Spleen (tissue), 11 donors: ENCODE results near the gene PHACTR1. TPM values are rescaled to one million over a fixed set of nuclear protein-coding genes. Genes with fewer than 3 reads are reported as not detected.

Source experiments
- DNase-seq: peaks from one replicate; pipeline ENCODE4 v3.0.0-alpha.2; 2020
- H3K27ac ChIP-seq, 8 donors: fragments of 200-600 bp; sonication (generic) in 7 of 8; 1 replicate in 4 of 8; 2 replicates in 4 of 8; pipeline versions ENCODE4 v1.5.0 to v1.8.0; 2016 to 2021; ENCODE audit warnings: inconsistent platforms in 4 of 8, mild to moderate bottlenecking in 4 of 8, moderate library complexity in 1 of 8
- H3K27me3 ChIP-seq, 7 donors: fragments of 200-600 bp; sonication (generic) in 6 of 7; replicated peaks in 1 of 7; 1 replicate in 4 of 7; 2 replicates in 3 of 7; pipeline versions ENCODE4 v1.5.0 to v1.8.0; 2016 to 2021; ENCODE audit warnings: inconsistent platforms in 3 of 7, mild to moderate bottlenecking in 1 of 7
- H3K36me3 ChIP-seq, 6 donors: fragments of 200-600 bp; sonication (generic) in 5 of 6; 1 replicate in 4 of 6; 2 replicates in 2 of 6; pipeline versions ENCODE4 v1.5.0 to v1.8.0; 2016 to 2021; ENCODE audit warnings: inconsistent platforms in 2 of 6
- H3K4me1 ChIP-seq, 6 donors: fragments of 200-600 bp; sonication (generic) in 5 of 6; 1 replicate in 3 of 6; 2 replicates in 3 of 6; pipeline versions ENCODE4 v1.5.0 to v1.8.0; 2016 to 2021; ENCODE audit warnings: inconsistent platforms in 3 of 6
- H3K4me3 ChIP-seq, 8 donors: fragments of 200-600 bp; sonication (generic) in 7 of 8; 1 replicate in 4 of 8; 2 replicates in 4 of 8; pipeline versions ENCODE4 v1.5.0 to v1.8.0; 2016 to 2021; ENCODE audit warnings: inconsistent platforms in 4 of 8, mild to moderate bottlenecking in 4 of 8, moderate library complexity in 2 of 8
- H3K9me3 ChIP-seq, 8 donors: fragments of 200-600 bp; sonication (generic) in 7 of 8; 1 replicate in 4 of 8; 2 replicates in 4 of 8; pipeline versions ENCODE4 v1.5.0 to v1.8.0; 2016 to 2021; ENCODE audit warnings: inconsistent platforms in 4 of 8
- POLR2A ChIP-seq, 3 donors: fragments of 450-650 bp; IDR thresholded peaks; one replicate each; pipeline ENCODE4 v1.5.1; 2017; ENCODE audit warnings: antibody characterized with exemption in 3 of 3, mild to moderate bottlenecking in 1 of 3
- POLR2AphosphoS5 ChIP-seq, 3 donors: sonication (generic); formaldehyde crosslinking; IDR thresholded peaks; one replicate each; pipeline ENCODE4 v1.5.1; 2017; ENCODE audit warnings: antibody characterized with exemption in 3 of 3
- WGBS, 5 donors: extraction: QIAGEN DNeasy Blood & Tissue Kit in 3 of 5; methylation state at CpG; one replicate each; pipeline versions ENCODE4 v1.1.5 to v1.1.7; 2013 to 2018; 5-methylcytosine and 5-hydroxymethylcytosine counted together
- intact Hi-C: fragments of 100-400 bp; cut with DNase I; formaldehyde crosslinking; loops from one replicate; pipeline ENCODE4 v1.15.0; 2023; ENCODE audit warnings: low total_unique reads
- polyA plus RNA-seq, 3 donors: library from polyadenylated mRNA; stranded (reverse); fragments of 200-250 nt; gene quantifications; one replicate each; pipeline ENCODE4 v1.2.1, GENCODE V29; 2013
- total RNA-seq, 7 donors: library from RNA; depleted of rRNA in 3 of 7; stranded (reverse); fragments of >200 nt in 3 of 7; fragmentation: NEBNext Ultra II Directional in 4 of 7; extraction: Animal tissue kit (Norgen Biotek cat#: 25700) in 4 of 7; gene quantifications; one replicate each; pipeline versions ENCODE4 v1.1.0 to v1.2.1, GENCODE V29; 2016 to 2021
- TF ChIP-seq, protein P1 (sequence below), 11 experiments: fragments of 200-600 bp in 7 of 11; fragments of 450-650 bp in 4 of 11; sonication (generic) in 4 of 11; IDR thresholded peaks in 8 of 11; conservative IDR thresholded peaks in 3 of 11; 1 replicate in 7 of 11; 2 replicates in 4 of 11; pipeline versions ENCODE4 v1.4.0 to v1.8.0; 2016 to 2021; ENCODE audit warnings: antibody characterized with exemption in 11 of 11, inconsistent platforms in 4 of 11, mild to moderate bottlenecking in 1 of 11
- donor health status: healthy with polysubstance abuse.
- donor health status: DM: no; HTN: no; CAD: no; lungs with moderate emphysema.
- donor health status: DM: no; HTN: no; CAD: no.
- donor health status: Bipolar disorder and iron deficiency.
- donor health status: healthy.
- donor health status: DM: no; HTN: no; CAD: no.
- donor health status: DM: yes; HTN: yes; CAD: no.

The PHACTR1 gene
- total and polyA plus RNA-seq, 10 donors: 8.5 to 45.3 (median 30.8) TPM

- WGBS, 5 donors: 43 to 72% (median 63%) methylated on average over 3 of the region's 3 CpGs
Observed at GRCh38 chr6:13188306-13188705, 471.7 kb downstream of the PHACTR1 start.

DNA sequence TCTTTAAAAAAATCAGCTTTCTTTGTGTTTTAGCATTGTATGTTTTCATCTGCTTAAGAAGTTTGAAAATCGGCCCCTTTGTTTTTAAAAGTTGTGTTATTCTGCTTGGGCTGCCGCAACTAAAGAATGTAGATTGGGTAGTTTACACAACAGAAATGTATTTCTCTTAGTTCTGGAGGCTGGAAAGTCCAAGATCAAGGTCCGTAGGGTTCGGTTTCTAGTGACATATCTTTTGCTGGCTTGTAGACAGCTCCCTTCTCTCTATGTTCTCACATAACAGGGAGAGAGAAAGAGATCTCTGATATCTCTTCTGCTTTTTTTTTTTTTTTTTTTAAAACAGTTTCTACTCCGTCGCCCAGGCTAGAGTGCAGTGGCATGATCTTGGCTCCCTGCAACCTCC is 473.1 kb downstream of the PHACTR1 start:
- no peak for TF ChIP-seq POLR2A (IDR thresholded peaks at IDR 0.05)
- TF ChIP-seq, protein P1, sequence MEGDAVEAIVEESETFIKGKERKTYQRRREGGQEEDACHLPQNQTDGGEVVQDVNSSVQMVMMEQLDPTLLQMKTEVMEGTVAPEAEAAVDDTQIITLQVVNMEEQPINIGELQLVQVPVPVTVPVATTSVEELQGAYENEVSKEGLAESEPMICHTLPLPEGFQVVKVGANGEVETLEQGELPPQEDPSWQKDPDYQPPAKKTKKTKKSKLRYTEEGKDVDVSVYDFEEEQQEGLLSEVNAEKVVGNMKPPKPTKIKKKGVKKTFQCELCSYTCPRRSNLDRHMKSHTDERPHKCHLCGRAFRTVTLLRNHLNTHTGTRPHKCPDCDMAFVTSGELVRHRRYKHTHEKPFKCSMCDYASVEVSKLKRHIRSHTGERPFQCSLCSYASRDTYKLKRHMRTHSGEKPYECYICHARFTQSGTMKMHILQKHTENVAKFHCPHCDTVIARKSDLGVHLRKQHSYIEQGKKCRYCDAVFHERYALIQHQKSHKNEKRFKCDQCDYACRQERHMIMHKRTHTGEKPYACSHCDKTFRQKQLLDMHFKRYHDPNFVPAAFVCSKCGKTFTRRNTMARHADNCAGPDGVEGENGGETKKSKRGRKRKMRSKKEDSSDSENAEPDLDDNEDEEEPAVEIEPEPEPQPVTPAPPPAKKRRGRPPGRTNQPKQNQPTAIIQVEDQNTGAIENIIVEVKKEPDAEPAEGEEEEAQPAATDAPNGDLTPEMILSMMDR (IDR thresholded peaks at IDR 0.05 in 8 of 11, conservative IDR thresholded peaks at IDR 0.05 in 3 of 11): no peak
- no peak for TF ChIP-seq POLR2AphosphoS5 (IDR thresholded peaks at IDR 0.05)
- H3K36me3 ChIP-seq: no peaks in the 10 kb centered on the region
- no peak overlapping the region for H3K4me3 ChIP-seq
- WGBS, 5 donors: 85 to 99% (median 96%) methylated on average over 6 of the region's 6 CpGs
- DNase-seq: no peak
- H3K27me3 ChIP-seq: no peaks in the 10 kb centered on the region
- H3K9me3 ChIP-seq: no peaks in the 10 kb centered on the region
- H3K4me1 ChIP-seq: peaks cover 0 to 2% (median under 1%) of the 10 kb centered on the region in 6 donors
- no peak overlapping the region for H3K27ac ChIP-seq
- intact Hi-C loops: loop anchor here (10.0 kb wide), 2 partner anchors 85 to 145 kb away; no protein-coding TSS in a partner anchor

More at GRCh38 chr6:13188306-13188705, 471.7 kb downstream of the PHACTR1 start:
- TF ChIP-seq POLR2AphosphoS5 (IDR thresholded peaks at IDR 0.05): no peak
- TF ChIP-seq, protein P1 (IDR thresholded peaks at IDR 0.05 in 8 of 11, conservative IDR thresholded peaks at IDR 0.05 in 3 of 11): no peak
- no peak for TF ChIP-seq POLR2A (IDR thresholded peaks at IDR 0.05)
- intact Hi-C loops: no loop called here
- H3K9me3 ChIP-seq: no peaks in the 10 kb centered on the region
- H3K27ac ChIP-seq: no peak overlapping the region
- H3K4me3 ChIP-seq: no peak overlapping the region
- DNase-seq: no peak
- H3K36me3 ChIP-seq: no peaks in the 10 kb centered on the region
- no peaks in the 10 kb centered on the region for H3K27me3 ChIP-seq
- H3K4me1 ChIP-seq: no peaks in the 10 kb centered on the region

GRCh38 chr6:13190376-13190775 is 473.8 kb downstream of the PHACTR1 start:
- 71 to 84% (median 79%) methylated on average over 1 of the region's 1 CpG for WGBS, 5 donors
- H3K27me3 ChIP-seq: no peaks in the 10 kb centered on the region
- H3K27ac ChIP-seq: no peak overlapping the region
- no peak overlapping the region for H3K4me3 ChIP-seq
- no peaks in the 10 kb centered on the region for H3K9me3 ChIP-seq
- no peak for TF ChIP-seq POLR2A (IDR thresholded peaks at IDR 0.05)
- no peaks in the 10 kb centered on the region for H3K36me3 ChIP-seq
- intact Hi-C loops: loop anchor here (10.0 kb wide), 2 partner anchors 84 to 144 kb away; no protein-coding TSS in a partner anchor
- DNase-seq: no peak
- H3K4me1 ChIP-seq: peaks cover 0 to 9% (median 3%) of the 10 kb centered on the region in 6 donors

DNA sequence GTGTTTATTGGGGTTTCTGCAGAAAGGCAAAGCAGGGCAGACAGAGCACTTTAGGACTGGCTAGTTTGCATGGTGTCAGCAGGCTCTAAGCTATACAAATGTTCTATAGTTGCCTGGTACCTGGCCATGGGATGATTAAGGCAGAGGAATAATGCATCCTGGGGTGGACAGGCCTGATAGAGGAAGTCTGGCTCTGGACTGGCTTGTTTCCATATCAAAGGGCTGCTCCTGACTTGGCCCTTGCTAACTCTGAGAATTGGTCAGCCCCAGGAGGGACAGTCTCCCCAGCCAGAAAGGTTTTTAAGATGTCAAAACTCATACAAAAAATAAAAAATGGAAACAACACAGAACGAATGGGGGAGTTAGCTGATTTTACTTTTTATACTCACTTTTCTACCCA is 474.9 kb downstream of the PHACTR1 start:
- Histone ChIP-seq H3K27ac (no peak overlapping the region), H3K4me1 (peaks cover 0 to 9% (median 3%) of the 10 kb centered on the region in 6 donors), H3K4me3 (no peak overlapping the region), H3K36me3 (no peaks in the 10 kb centered on the region), H3K27me3 (no peaks in the 10 kb centered on the region), H3K9me3 (no peaks in the 10 kb centered on the region)
- intact Hi-C loops: loop anchor here (10.0 kb wide), 2 partner anchors 83 to 143 kb away; no protein-coding TSS in a partner anchor
- no peak for DNase-seq
- WGBS, 5 donors: 65 to 79% (median 75%) methylated on average over 1 of the region's 1 CpG
- TF ChIP-seq, protein P1 (IDR thresholded peaks at IDR 0.05 in 8 of 11, conservative IDR thresholded peaks at IDR 0.05 in 3 of 11): no peak
- TF ChIP-seq POLR2AphosphoS5 (IDR thresholded peaks at IDR 0.05) (no peak), POLR2A (IDR thresholded peaks at IDR 0.05) (no peak)
